HG03520 (cell line): ENCODE results near the gene CTNNA3.

Experiments used
- ATAC-seq: cut with Tn5 transposase; IDR thresholded peaks from one replicate; pipeline ENCODE4 v1.9.1; 2021; ENCODE audit warnings: mild to moderate bottlenecking, moderate library complexity; ENCODE audit not compliant: unreplicated experiment

CTNNA3 gene

GRCh38 chr10:67385089-67385488, 310.9 kb downstream of the CTNNA3 start:
- no peak for ATAC-seq

- ATAC-seq: no peak
These were observed 364.7 kb downstream of the CTNNA3 start for GRCh38 chr10:67331121-67331910.

GRCh38 chr10:67327626-67328535, 368.1 kb downstream of the CTNNA3 start:
- no peak for ATAC-seq

DNA sequence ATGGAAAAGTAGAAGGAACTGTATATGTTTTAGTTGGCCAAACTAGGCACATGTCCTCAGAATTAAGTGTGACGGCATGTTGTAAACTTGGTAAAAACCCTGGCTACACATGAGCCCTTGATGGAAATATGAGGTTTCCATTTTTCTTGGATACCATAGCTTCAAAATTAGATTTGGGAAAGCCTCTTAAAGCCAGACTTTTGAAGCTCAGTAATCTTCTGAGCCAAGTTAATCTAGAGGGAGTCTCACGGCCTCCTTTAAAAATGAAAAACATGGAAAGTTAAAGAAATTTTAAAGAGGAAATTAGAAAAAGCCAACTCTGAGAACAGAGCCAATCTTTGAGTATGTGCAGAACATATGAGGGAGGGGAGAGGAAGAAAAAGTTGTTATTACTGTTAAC, 376.0 kb downstream of the CTNNA3 start:
- ATAC-seq: no peak

DNA sequence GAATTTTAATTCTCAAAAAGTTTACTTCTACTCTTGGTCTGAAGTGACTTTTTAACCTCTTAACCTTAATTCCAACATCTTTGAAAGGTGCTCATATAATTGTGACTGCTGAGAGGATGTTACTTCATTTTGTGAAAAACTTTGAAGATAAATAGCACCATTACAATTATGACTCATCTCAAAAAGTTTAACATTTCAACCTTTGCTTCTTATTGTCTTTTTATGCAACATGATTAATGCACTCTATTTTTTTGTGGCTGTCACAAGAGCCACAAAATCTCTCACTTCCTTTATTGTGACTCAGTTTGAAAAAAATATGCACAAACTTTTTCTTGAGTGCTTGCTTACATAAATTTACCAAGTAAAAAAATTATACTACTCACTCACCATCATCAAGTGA, 387.1 kb downstream of the CTNNA3 start:
- no peak for ATAC-seq

- no peak for ATAC-seq
These were observed 389.3 kb downstream of the CTNNA3 start for GRCh38 chr10:67306588-67307205.

DNA sequence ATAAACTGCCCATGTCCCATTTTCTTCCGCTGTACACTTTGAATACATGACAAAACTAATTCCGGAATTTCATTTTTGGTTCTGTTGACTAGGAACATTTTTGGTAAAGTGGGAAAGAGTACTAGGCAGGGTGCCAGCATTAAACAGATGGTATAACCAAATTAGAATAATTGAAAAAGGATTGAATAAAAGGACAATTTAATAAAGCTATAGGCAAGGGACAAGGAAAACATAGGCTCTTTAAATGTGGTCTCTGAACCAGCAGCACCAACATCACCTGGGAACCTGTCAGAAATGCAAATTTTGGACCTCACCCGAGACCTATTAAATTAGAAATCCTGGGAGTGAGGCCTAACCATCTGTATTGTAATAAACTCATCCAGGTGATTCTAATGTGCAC, 393.3 kb downstream of the CTNNA3 start:
- no peak for ATAC-seq

GRCh38 chr10:67299761-67300160, 396.2 kb downstream of the CTNNA3 start:
- ATAC-seq: no peak

- ATAC-seq: no peak
These were observed 398.3 kb downstream of the CTNNA3 start for GRCh38 chr10:67297637-67298181.

DNA sequence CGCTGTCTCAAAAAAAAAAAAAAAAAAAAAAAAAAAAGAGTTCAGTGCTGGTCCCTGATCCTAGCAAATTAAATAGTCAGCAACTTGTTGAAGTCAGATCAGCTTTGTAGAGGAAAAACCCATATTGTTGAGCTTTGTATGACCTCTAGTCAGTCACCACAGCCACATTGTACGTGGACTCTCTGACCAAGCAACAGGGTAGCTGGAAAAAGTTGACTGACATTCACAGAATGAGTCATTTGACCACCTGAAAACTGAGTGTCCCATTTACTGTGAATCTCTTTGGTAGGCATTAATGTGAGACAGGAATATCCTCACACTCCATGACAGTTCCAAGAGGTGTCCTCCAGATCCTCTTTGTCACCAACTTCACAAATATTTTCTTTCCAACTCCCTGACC, 399.1 kb downstream of the CTNNA3 start:
- ATAC-seq: no peak

GRCh38 chr10:67288688-67289410, 407.1 kb downstream of the CTNNA3 start:
- ATAC-seq: no peak

GRCh38 chr10:67284589-67284988, 411.4 kb downstream of the CTNNA3 start:
- no peak for ATAC-seq

GRCh38 chr10:67282871-67283270, 413.1 kb downstream of the CTNNA3 start:
- ATAC-seq: no peak

GRCh38 chr10:67280405-67280804, 415.6 kb downstream of the CTNNA3 start:
- ATAC-seq: no peak

GRCh38 chr10:67277402-67277801, 418.6 kb downstream of the CTNNA3 start:
- ATAC-seq: no peak

- ATAC-seq: no peak
These were observed 426.2 kb downstream of the CTNNA3 start for GRCh38 chr10:67269828-67270227.

GRCh38 chr10:67268146-67268545, 427.8 kb downstream of the CTNNA3 start:
- no peak for ATAC-seq

DNA sequence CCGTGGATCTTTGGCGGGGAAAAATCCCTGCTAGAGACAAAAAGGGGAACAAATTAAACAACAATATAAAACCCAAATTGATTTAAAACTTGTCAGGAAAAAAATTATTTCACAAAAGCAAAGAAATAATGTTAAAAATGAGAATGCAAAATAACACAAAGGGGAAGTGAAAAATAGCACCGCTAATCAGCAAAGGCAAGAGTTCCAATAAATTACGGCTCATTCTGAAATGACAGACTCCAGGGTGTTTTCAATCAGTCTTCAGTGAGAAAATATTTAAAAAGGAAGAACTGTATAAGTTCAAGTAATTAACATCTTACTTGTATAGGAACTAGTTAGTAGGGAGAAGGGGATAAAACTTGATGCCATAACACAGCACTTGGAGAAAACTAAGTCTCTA, 433.3 kb downstream of the CTNNA3 start:
- ATAC-seq: no peak

DNA sequence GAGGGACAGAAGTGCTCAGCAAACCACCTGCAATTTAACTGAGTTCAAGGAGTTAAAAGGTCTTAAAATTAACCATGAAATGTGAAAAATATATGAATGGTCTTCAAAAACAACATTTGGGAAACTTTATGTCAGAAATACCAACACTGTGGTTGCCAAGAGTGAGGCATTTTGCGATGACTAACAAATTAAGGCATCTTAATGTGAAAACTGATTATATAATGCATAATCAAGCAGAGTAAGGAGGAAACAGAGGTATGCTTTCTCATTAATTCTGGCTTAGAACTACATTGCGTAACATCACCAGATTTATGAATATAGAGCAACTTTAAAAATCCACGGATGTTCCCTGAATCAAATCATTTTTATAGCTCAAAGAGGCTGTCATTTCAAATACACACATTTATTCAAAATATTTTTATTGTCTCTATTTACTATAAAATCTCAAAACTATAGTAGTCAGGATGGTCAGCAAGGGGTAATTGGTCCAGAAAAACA, 434.6 kb downstream of the CTNNA3 start:
- no peak for ATAC-seq

DNA sequence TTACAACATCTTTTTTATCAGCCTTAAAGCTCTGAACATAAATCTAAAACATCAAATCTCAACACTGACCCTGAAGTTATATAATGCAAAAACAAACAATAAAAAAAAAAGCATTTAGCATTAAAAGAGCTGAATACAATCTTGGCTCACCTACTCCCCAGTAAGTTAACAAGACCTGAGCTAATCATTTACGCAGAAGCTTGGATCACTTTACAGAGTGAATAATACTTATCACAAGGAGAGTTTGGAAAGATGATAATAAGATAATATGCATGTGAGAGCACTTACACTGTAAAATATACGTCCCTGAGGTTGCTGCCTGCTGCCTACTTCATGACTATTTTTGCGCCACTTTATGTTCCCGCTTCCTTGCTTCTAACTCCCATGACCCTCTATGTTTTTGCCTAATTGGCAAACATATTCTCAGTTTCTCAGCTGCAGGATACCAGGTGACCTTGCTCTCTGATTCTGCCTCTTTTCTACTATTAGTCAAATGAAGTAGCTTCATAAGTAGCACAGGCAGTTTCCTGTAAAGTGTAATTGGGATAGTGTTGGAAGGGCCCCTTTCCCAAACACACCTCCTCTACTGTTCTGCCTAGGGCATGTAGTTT, 436.6 kb downstream of the CTNNA3 start:
- no peak for ATAC-seq
